Gastrocnemius medialis (tissue), 4 donors: ENCODE measurements around the gene F8.
"Not testable (repeated sequence)": the region's sequence is repeated elsewhere in the genome, so short reads cannot be mapped to it uniquely, and the experiment has no call there.

Experiments
- POLR2A ChIP-seq, 2 donors: fragments of 450-650 bp; IDR thresholded peaks; one replicate each; pipeline ENCODE4 v1.6.1; 2017; ENCODE audit warnings: antibody characterized with exemption in 2 of 2, mild to moderate bottlenecking in 2 of 2, moderate library complexity in 2 of 2
- TF ChIP-seq, protein P1 (sequence below), 5 experiments: fragments of 450-650 bp in 3 of 5; fragments of 200-600 bp in 2 of 5; sonication (generic) in 2 of 5; IDR thresholded peaks in 4 of 5; conservative IDR thresholded peaks in 1 of 5; 1 replicate in 4 of 5; 2 replicates in 1 of 5; pipeline ENCODE4 v1.5.1; 2016 to 2019; ENCODE audit warnings: antibody characterized with exemption in 5 of 5, mild to moderate bottlenecking in 3 of 5, moderate library complexity in 3 of 5

DNA sequence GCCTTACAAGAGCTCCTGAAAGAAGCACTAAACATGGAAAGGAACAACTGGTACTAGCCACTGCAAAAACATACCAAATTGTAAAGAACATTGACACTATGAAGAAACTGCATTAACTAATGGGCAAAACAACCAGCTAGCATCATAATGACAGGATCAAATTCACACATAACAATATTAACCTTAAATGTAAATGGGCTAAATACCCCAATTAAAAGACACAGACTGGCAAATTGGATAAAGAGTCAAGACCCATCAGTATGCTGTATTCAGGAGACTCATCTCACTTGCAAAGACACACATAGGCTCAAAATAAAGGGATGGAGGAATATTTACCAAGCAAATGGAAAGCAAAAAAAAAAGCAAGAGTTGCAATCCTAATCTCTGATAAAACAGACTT is 154.0 kb downstream of the F8 start:
- TF ChIP-seq, protein P1, sequence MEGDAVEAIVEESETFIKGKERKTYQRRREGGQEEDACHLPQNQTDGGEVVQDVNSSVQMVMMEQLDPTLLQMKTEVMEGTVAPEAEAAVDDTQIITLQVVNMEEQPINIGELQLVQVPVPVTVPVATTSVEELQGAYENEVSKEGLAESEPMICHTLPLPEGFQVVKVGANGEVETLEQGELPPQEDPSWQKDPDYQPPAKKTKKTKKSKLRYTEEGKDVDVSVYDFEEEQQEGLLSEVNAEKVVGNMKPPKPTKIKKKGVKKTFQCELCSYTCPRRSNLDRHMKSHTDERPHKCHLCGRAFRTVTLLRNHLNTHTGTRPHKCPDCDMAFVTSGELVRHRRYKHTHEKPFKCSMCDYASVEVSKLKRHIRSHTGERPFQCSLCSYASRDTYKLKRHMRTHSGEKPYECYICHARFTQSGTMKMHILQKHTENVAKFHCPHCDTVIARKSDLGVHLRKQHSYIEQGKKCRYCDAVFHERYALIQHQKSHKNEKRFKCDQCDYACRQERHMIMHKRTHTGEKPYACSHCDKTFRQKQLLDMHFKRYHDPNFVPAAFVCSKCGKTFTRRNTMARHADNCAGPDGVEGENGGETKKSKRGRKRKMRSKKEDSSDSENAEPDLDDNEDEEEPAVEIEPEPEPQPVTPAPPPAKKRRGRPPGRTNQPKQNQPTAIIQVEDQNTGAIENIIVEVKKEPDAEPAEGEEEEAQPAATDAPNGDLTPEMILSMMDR (IDR thresholded peaks at IDR 0.05 in 4 of 5, conservative IDR thresholded peaks at IDR 0.05 in 1 of 5): not testable (repeated sequence)
- not testable (repeated sequence) for TF ChIP-seq POLR2A (IDR thresholded peaks at IDR 0.05)
